H1 (cell line): ENCODE data around the gene FAM3B. TPM values are rescaled to one million over a fixed set of nuclear protein-coding genes. Genes with fewer than 3 reads are reported as not detected.

Experiments
- EGR1 ChIP-seq: IDR thresholded peaks from 2 replicates; pipeline ENCODE4 v1.6.1; 2011; ENCODE audit warnings: low read depth, low read length, borderline replicate concordance
- HDAC6 ChIP-seq: IDR thresholded peaks from one replicate; pipeline ENCODE4 v1.7.1; 2012; ENCODE audit warnings: low read depth, mild to moderate bottlenecking, inconsistent platforms, low read length, moderate library complexity
- RFX5 ChIP-seq: IDR thresholded peaks from 2 replicates; pipeline ENCODE4 v1.6.1; 2011; ENCODE audit warnings: low read depth, low read length, improper control_type of control experiment, borderline replicate concordance
- RXRA ChIP-seq: IDR thresholded peaks from 2 replicates; pipeline ENCODE4 v1.6.1; 2011; ENCODE audit warnings: low read depth, mild to moderate bottlenecking, low read length, moderate library complexity; ENCODE audit not compliant: insufficient read depth
- SIX5 ChIP-seq: IDR thresholded peaks from 2 replicates; pipeline ENCODE4 v1.6.1; 2011; ENCODE audit warnings: mild to moderate bottlenecking, low read depth, low read length
- TBP ChIP-seq: IDR thresholded peaks from 2 replicates; pipeline ENCODE4 v1.6.1; 2011; ENCODE audit warnings: low read depth, low read length, improper control_type of control experiment
- TEAD4 ChIP-seq: IDR thresholded peaks from 2 replicates; pipeline ENCODE4 v1.6.1; 2012; ENCODE audit warnings: low read depth, low read length, inconsistent platforms, mixed read lengths
- polyA plus RNA-seq, 7 experiments: library from polyadenylated mRNA; depleted of rRNA in 3 of 7; stranded (reverse) in 5 of 7; unstranded in 2 of 7; fragments of >200 nt in 5 of 7; fragments of 200-250 nt in 2 of 7; gene quantifications; 1 replicate in 5 of 7; 2 replicates in 1 of 7; 4 replicates in 1 of 7; pipeline versions ENCODE4 v1.2.1 to v1.2.3, GENCODE V29; 2011 to 2013; ENCODE audit warnings: missing spikeins in 2 of 7, mixed read lengths in 2 of 7
- total RNA-seq: library from RNA; stranded (reverse); fragmentation: NEBNext Ultra II Directional; extraction: Animal tissue kit (Norgen Biotek cat#: 25700); gene quantifications from 2 replicates; pipeline ENCODE4 v1.2.1, GENCODE V29; 2021
- TF ChIP-seq, protein P1 (sequence below): fragments of 300-600 bp; sonication (generic); IDR thresholded peaks from 2 replicates; pipeline ENCODE4 v1.7.1; 2012; ENCODE audit warnings: low read length, moderate library complexity, mild to moderate bottlenecking, inconsistent platforms; ENCODE audit not compliant: insufficient replicate concordance
- TF ChIP-seq, protein P2 (sequence below): IDR thresholded peaks from 2 replicates; pipeline ENCODE4 v1.6.1; 2012; ENCODE audit warnings: inconsistent platforms

FAM3B gene
- total and polyA plus RNA-seq, 2 of the 8 experiments (the other 6 are each of a cell fraction or from before 2014, with no cell fraction given), result 2.0 TPM

- TF ChIP-seq, protein P1, sequence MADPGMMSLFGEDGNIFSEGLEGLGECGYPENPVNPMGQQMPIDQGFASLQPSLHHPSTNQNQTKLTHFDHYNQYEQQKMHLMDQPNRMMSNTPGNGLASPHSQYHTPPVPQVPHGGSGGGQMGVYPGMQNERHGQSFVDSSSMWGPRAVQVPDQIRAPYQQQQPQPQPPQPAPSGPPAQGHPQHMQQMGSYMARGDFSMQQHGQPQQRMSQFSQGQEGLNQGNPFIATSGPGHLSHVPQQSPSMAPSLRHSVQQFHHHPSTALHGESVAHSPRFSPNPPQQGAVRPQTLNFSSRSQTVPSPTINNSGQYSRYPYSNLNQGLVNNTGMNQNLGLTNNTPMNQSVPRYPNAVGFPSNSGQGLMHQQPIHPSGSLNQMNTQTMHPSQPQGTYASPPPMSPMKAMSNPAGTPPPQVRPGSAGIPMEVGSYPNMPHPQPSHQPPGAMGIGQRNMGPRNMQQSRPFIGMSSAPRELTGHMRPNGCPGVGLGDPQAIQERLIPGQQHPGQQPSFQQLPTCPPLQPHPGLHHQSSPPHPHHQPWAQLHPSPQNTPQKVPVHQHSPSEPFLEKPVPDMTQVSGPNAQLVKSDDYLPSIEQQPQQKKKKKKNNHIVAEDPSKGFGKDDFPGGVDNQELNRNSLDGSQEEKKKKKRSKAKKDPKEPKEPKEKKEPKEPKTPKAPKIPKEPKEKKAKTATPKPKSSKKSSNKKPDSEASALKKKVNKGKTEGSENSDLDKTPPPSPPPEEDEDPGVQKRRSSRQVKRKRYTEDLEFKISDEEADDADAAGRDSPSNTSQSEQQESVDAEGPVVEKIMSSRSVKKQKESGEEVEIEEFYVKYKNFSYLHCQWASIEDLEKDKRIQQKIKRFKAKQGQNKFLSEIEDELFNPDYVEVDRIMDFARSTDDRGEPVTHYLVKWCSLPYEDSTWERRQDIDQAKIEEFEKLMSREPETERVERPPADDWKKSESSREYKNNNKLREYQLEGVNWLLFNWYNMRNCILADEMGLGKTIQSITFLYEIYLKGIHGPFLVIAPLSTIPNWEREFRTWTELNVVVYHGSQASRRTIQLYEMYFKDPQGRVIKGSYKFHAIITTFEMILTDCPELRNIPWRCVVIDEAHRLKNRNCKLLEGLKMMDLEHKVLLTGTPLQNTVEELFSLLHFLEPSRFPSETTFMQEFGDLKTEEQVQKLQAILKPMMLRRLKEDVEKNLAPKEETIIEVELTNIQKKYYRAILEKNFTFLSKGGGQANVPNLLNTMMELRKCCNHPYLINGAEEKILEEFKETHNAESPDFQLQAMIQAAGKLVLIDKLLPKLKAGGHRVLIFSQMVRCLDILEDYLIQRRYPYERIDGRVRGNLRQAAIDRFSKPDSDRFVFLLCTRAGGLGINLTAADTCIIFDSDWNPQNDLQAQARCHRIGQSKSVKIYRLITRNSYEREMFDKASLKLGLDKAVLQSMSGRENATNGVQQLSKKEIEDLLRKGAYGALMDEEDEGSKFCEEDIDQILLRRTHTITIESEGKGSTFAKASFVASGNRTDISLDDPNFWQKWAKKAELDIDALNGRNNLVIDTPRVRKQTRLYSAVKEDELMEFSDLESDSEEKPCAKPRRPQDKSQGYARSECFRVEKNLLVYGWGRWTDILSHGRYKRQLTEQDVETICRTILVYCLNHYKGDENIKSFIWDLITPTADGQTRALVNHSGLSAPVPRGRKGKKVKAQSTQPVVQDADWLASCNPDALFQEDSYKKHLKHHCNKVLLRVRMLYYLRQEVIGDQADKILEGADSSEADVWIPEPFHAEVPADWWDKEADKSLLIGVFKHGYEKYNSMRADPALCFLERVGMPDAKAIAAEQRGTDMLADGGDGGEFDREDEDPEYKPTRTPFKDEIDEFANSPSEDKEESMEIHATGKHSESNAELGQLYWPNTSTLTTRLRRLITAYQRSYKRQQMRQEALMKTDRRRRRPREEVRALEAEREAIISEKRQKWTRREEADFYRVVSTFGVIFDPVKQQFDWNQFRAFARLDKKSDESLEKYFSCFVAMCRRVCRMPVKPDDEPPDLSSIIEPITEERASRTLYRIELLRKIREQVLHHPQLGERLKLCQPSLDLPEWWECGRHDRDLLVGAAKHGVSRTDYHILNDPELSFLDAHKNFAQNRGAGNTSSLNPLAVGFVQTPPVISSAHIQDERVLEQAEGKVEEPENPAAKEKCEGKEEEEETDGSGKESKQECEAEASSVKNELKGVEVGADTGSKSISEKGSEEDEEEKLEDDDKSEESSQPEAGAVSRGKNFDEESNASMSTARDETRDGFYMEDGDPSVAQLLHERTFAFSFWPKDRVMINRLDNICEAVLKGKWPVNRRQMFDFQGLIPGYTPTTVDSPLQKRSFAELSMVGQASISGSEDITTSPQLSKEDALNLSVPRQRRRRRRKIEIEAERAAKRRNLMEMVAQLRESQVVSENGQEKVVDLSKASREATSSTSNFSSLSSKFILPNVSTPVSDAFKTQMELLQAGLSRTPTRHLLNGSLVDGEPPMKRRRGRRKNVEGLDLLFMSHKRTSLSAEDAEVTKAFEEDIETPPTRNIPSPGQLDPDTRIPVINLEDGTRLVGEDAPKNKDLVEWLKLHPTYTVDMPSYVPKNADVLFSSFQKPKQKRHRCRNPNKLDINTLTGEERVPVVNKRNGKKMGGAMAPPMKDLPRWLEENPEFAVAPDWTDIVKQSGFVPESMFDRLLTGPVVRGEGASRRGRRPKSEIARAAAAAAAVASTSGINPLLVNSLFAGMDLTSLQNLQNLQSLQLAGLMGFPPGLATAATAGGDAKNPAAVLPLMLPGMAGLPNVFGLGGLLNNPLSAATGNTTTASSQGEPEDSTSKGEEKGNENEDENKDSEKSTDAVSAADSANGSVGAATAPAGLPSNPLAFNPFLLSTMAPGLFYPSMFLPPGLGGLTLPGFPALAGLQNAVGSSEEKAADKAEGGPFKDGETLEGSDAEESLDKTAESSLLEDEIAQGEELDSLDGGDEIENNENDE, result no peak
- TF ChIP-seq HDAC6 (no peak), RFX5 (no peak), RXRA (no peak), SIX5 (no peak), TEAD4 (no peak), EGR1 (no peak), TBP (no peak)
- TF ChIP-seq, protein P2, sequence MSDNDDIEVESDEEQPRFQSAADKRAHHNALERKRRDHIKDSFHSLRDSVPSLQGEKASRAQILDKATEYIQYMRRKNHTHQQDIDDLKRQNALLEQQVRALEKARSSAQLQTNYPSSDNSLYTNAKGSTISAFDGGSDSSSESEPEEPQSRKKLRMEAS, result no peak
Observed at GRCh38 chr21:41363370-41364270, 47.0 kb downstream of the FAM3B start (continued).
